ENCODE data around the gene CDX2.

Gene CDX2

GRCh38 chr13:27921421-27921960 lies 47.6 kb downstream of the CDX2 start:
- Mint-ChIP-seq H3K27ac (no peak overlapping the region), H3K4me3 (peak overlapping the region; percentile 30), H3K27me3 (ENCODE audit: low read depth, poor library complexity) (peaks cover 99% of the 10 kb centered on the region), H3K4me1 (peaks cover 38% of the 10 kb centered on the region), H3K9me3 (peaks cover under 1% of the 10 kb centered on the region), H3K36me3 (ENCODE audit: low read depth) (no peaks in the 10 kb centered on the region)
- TF ChIP-seq CTCF (IDR thresholded peaks at IDR 0.05) = no peak
- DNase-seq = no peak

DNA sequence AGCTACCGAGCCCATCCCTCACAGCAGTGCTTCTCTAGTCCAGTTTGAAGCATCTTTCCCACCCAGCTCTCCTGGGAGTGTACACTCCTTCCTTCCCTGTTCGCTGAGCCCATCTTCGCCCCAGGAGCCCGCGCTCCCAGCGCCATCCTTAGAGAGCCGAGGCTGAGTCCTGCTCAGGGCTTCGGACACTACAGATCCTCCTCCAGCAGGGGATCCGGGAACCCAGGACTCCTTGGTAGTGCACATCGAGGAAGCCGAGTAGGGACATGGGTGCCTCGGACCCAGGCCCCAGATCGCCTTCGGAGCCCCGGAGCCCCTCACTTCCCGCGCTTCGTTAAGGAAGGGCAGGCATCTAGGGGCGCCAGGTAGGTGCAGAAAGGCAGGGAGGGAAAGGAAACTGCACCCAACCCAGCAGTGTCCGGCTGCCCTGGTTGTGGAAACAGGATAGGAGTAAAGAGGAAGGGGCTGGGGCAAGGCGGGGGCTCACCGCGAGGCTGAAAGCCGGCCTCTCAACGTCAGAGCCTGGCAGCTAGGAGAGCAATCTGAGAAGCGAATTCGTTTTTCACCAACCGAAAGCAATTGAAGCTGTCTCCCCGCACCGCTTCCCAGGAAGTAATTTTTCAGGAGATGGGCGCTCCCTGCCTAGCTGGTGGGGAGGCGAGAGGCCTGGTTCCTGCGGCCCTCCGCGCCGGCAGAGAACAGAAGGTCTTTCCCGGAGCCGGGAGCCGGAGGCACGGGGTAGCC lies 48.3 kb downstream of the CDX2 start:
- Mint-ChIP-seq H3K4me1 (peaks cover 37% of the 10 kb centered on the region), H3K27ac (no peak overlapping the region), H3K4me3 (peak overlapping the region; percentile 77), H3K36me3 (ENCODE audit: low read depth) (no peaks in the 10 kb centered on the region), H3K9me3 (peaks cover under 1% of the 10 kb centered on the region), H3K27me3 (ENCODE audit: low read depth, poor library complexity) (peaks cover 99% of the 10 kb centered on the region)
- peak; percentile 51 for DNase-seq
- TF ChIP-seq CTCF (IDR thresholded peaks at IDR 0.05) = no peak

DNA sequence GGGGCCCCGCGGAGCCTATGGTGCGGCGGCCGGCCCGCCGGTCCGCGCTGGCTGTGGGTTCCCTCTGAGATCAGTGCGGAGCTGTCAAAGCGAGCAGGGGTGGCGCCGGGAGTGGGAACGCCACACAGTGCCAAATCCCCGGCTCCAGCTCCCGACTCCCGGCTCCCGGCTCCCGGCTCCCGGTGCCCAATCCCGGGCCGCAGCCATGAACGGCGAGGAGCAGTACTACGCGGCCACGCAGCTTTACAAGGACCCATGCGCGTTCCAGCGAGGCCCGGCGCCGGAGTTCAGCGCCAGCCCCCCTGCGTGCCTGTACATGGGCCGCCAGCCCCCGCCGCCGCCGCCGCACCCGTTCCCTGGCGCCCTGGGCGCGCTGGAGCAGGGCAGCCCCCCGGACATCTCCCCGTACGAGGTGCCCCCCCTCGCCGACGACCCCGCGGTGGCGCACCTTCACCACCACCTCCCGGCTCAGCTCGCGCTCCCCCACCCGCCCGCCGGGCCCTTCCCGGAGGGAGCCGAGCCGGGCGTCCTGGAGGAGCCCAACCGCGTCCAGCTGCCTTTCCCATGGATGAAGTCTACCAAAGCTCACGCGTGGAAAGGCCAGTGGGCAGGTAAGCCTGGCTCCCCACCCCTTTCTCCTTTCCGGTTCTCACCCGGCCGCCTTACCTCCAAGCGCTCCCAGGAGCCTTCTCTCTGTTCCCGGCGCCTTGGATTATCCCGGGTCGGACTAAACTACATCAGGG lies 49.0 kb downstream of the CDX2 start, which contains the start of gene PDX1:
Gene PDX1 (plus strand): TSS at position 67 of the 743 bp plus-strand sequence. CDS start 139 bp downstream, at position 206.
- TF ChIP-seq CTCF (IDR thresholded peaks at IDR 0.05) = no peak
- Mint-ChIP-seq H3K4me3 (peak within 1 kb of the TSS; percentile 77), H3K27me3 (ENCODE audit: low read depth, poor library complexity) (peaks cover 99% of the 10 kb centered on the region), H3K4me1 (peaks cover 37% of the 10 kb centered on the region), H3K9me3 (peaks cover 4% of the 10 kb centered on the region), H3K27ac (no peak within 1 kb of the TSS), H3K36me3 (ENCODE audit: low read depth) (no peaks in the 10 kb centered on the region)
- DNase-seq = peak; percentile 69

GRCh38 chr13:27919659-27919933 lies 49.5 kb downstream of the CDX2 start:
- DNase-seq = no peak
- Mint-ChIP-seq H3K27me3 (ENCODE audit: low read depth, poor library complexity) (peaks cover 99% of the 10 kb centered on the region), H3K4me1 (peaks cover 37% of the 10 kb centered on the region), H3K9me3 (peaks cover 4% of the 10 kb centered on the region), H3K4me3 (peak overlapping the region; percentile 50), H3K36me3 (ENCODE audit: low read depth) (no peaks in the 10 kb centered on the region), H3K27ac (no peak overlapping the region)
- TF ChIP-seq CTCF (IDR thresholded peaks at IDR 0.05) = no peak

- no peak for TF ChIP-seq CTCF (IDR thresholded peaks at IDR 0.05)
- DNase-seq = no peak
- Mint-ChIP-seq H3K27ac (no peak overlapping the region), H3K4me1 (peaks cover 34% of the 10 kb centered on the region), H3K27me3 (ENCODE audit: low read depth, poor library complexity) (peaks cover 99% of the 10 kb centered on the region), H3K4me3 (no peak overlapping the region), H3K36me3 (ENCODE audit: low read depth) (no peaks in the 10 kb centered on the region), H3K9me3 (peaks cover 4% of the 10 kb centered on the region)
These were observed 50.0 kb downstream of the CDX2 start for GRCh38 chr13:27918918-27919658.
